Measurements from ENCODE around the gene PLEKHH2. TPM values are rescaled to one million over a fixed set of nuclear protein-coding genes. Genes with fewer than 3 reads are reported as not detected.

The PLEKHH2 gene
- total RNA-seq, 1 donor from 2014 or later, result 2.3 TPM

- no peak for DNase-seq (ENCODE audit: low read depth)
- Histone ChIP-seq H3K4me3 (ENCODE audit: low read depth, low read length) (no peak overlapping the region), H3K27me3 (ENCODE audit: control insufficient read depth, insufficient read depth, low read length) (no peaks in the 10 kb centered on the region), H3K36me3 (ENCODE audit: control insufficient read depth, insufficient read depth, low read length) (no peaks in the 10 kb centered on the region)
- TF ChIP-seq CTCF (IDR thresholded peaks at IDR 0.05; ENCODE audit: insufficient read depth, low read length, poor library complexity, severe bottlenecking), result no peak
Observed at GRCh38 chr2:43707255-43708015, 70.4 kb downstream of the PLEKHH2 start.

- Histone ChIP-seq H3K27me3 (ENCODE audit: control insufficient read depth, insufficient read depth, low read length) (no peaks in the 10 kb centered on the region), H3K4me3 (ENCODE audit: low read depth, low read length) (no peak overlapping the region), H3K36me3 (ENCODE audit: control insufficient read depth, insufficient read depth, low read length) (no peaks in the 10 kb centered on the region)
- DNase-seq (ENCODE audit: low read depth), result no peak
- no peak for TF ChIP-seq CTCF (IDR thresholded peaks at IDR 0.05; ENCODE audit: insufficient read depth, low read length, poor library complexity, severe bottlenecking)
Observed at GRCh38 chr2:43708178-43708577, 71.1 kb downstream of the PLEKHH2 start.

- DNase-seq (ENCODE audit: low read depth), result no peak
- H3K27me3 ChIP-seq (ENCODE audit: control insufficient read depth, insufficient read depth, low read length), result no peaks in the 10 kb centered on the region
- TF ChIP-seq CTCF (IDR thresholded peaks at IDR 0.05; ENCODE audit: insufficient read depth, low read length, poor library complexity, severe bottlenecking), result no peak
- no peaks in the 10 kb centered on the region for H3K36me3 ChIP-seq (ENCODE audit: control insufficient read depth, insufficient read depth, low read length)
- H3K4me3 ChIP-seq (ENCODE audit: low read depth, low read length), result no peak overlapping the region
Observed at GRCh38 chr2:43708891-43709290, 71.8 kb downstream of the PLEKHH2 start.

GRCh38 chr2:43710866-43711265 is 73.8 kb downstream of the PLEKHH2 start:
- TF ChIP-seq CTCF (IDR thresholded peaks at IDR 0.05; ENCODE audit: insufficient read depth, low read length, poor library complexity, severe bottlenecking), result no peak
- no peak for DNase-seq (ENCODE audit: low read depth)
- H3K4me3 ChIP-seq (ENCODE audit: low read depth, low read length), result no peak overlapping the region
- H3K27me3 ChIP-seq (ENCODE audit: control insufficient read depth, insufficient read depth, low read length), result no peaks in the 10 kb centered on the region
- no peaks in the 10 kb centered on the region for H3K36me3 ChIP-seq (ENCODE audit: control insufficient read depth, insufficient read depth, low read length)

GRCh38 chr2:43714164-43714563 is 77.1 kb downstream of the PLEKHH2 start:
- no peak for DNase-seq (ENCODE audit: low read depth)
- Histone ChIP-seq H3K27me3 (ENCODE audit: control insufficient read depth, insufficient read depth, low read length) (no peaks in the 10 kb centered on the region), H3K4me3 (ENCODE audit: low read depth, low read length) (no peak overlapping the region), H3K36me3 (ENCODE audit: control insufficient read depth, insufficient read depth, low read length) (no peaks in the 10 kb centered on the region)
- TF ChIP-seq CTCF (IDR thresholded peaks at IDR 0.05; ENCODE audit: insufficient read depth, low read length, poor library complexity, severe bottlenecking), result no peak
